NCI-H2196 treated with DMSO at 0.1 percent for 48 hours (cell line): ENCODE data around the gene PLA2G4F.

ENCODE experiments used
- DNase-seq: peaks from one replicate; lab custom pipeline; 2025; ENCODE audit not compliant: unreplicated experiment; lab: John Stamatoyannopoulos, UW

Gene PLA2G4F

GRCh38 chr15:42149493-42150218 is 6.8 kb downstream of the PLA2G4F start:
- no peak for DNase-seq

- DNase-seq, result no peak
Measured at GRCh38 chr15:42148808-42149492, 7.5 kb downstream of the PLA2G4F start.

GRCh38 chr15:42147431-42147735 is 9.1 kb downstream of the PLA2G4F start:
- no peak for DNase-seq

GRCh38 chr15:42146551-42147430 is 9.6 kb downstream of the PLA2G4F start:
- no peak for DNase-seq

- no peak for DNase-seq
Measured at GRCh38 chr15:42145546-42146455, 10.6 kb downstream of the PLA2G4F start.

- no peak for DNase-seq
Measured at GRCh38 chr15:42144841-42145375, 11.5 kb downstream of the PLA2G4F start.

GRCh38 chr15:42143866-42144625 is 12.4 kb downstream of the PLA2G4F start:
- no peak for DNase-seq

- DNase-seq, result no peak
Measured at GRCh38 chr15:42143356-42143755, 13.1 kb downstream of the PLA2G4F start.

- DNase-seq, result no peak
Measured at GRCh38 chr15:42141795-42142667, 14.4 kb downstream of the PLA2G4F start.

GRCh38 chr15:42141246-42141645 is 15.2 kb downstream of the PLA2G4F start:
- no peak for DNase-seq

- DNase-seq, result no peak
Measured at GRCh38 chr15:42140383-42141070, 15.9 kb downstream of the PLA2G4F start.

- DNase-seq, result no peak
Measured at GRCh38 chr15:42139596-42139995, 16.8 kb downstream of the PLA2G4F start.

GRCh38 chr15:42138968-42139386 is 17.5 kb downstream of the PLA2G4F start:
- no peak for DNase-seq

- DNase-seq, result no peak
Measured at GRCh38 chr15:42138411-42138810, 18.0 kb downstream of the PLA2G4F start.

GRCh38 chr15:42137461-42138261 is 18.8 kb downstream of the PLA2G4F start:
- DNase-seq, result no peak

- DNase-seq, result no peak
Measured at GRCh38 chr15:42136513-42136912, 19.9 kb downstream of the PLA2G4F start.

- DNase-seq, result no peak
Measured at GRCh38 chr15:42135351-42135750, 21.1 kb downstream of the PLA2G4F start.
